GM12878 (cell line): ENCODE results near the gene MEF2C. TPM values are rescaled to one million over a fixed set of nuclear protein-coding genes. Genes with fewer than 3 reads are reported as not detected.
"Not testable (repeated sequence)": the region's sequence is repeated elsewhere in the genome, so short reads cannot be mapped to it uniquely, and the experiment has no call there.

ENCODE experiments used
- ATAC-seq: fragments of 200-7000 bp; cut with Tn5 transposase; 3 replicates; pipeline ENCODE4 v1.9.1; 2020; ENCODE audit warnings: mild to moderate bottlenecking, moderate library complexity
- BruUV-seq: library from RNA; stranded (reverse); fragments of 400-500 nt; replicated peaks from 2 replicates; lab custom pipeline; 2021; lab: Mats Ljungman, UMichigan
- CTCF ChIA-PET: fragments of 300-600 bp; sonication (Branson Sonifier 250); formaldehyde crosslinking; extraction: SDS; loops from one replicate; lab custom pipeline; 2021; ENCODE audit warnings: inconsistent platforms; lab: Yijun Ruan, JAX
- POLR2A ChIA-PET: fragments of 350-600 bp; formaldehyde crosslinking; extraction: SDS; loops from one replicate; lab custom pipeline; 2021; ENCODE audit warnings: inconsistent platforms; lab: Charles Lee
- RAD21 ChIA-PET: fragments of 300-600 bp; sonication (Branson Sonifier 250); formaldehyde crosslinking; loops from one replicate; lab custom pipeline; 2023; ENCODE audit warnings: antibody characterized with exemption; ENCODE audit not compliant: unreplicated experiment; lab: Charles Lee
- SMC1A ChIA-PET: fragments of 300-600 bp; sonication (Branson Sonifier 250); formaldehyde crosslinking; loops from one replicate; lab custom pipeline; 2023; ENCODE audit not compliant: unreplicated experiment, uncharacterized antibody; lab: Charles Lee
- DNase-seq: peaks from one replicate; pipeline ENCODE4 v3.0.0-alpha.2; 2011; ENCODE audit warnings: low read depth, low spot score
- FAIRE-seq: peaks from 3 replicates; lab custom pipeline; 2011; peaks lifted over from hg19 to GRCh38; lab: Jason Lieb, UNC
- H2AFZ ChIP-seq: 2 replicates; pipeline ENCODE4 v1.6.0; 2011; ENCODE audit warnings: low read depth, low read length, control low read depth; ENCODE audit not compliant: control insufficient read depth
- H3K27ac ChIP-seq: 2 replicates; pipeline ENCODE4 v1.5.1; 2011; ENCODE audit warnings: control low read depth; ENCODE audit not compliant: control insufficient read depth, insufficient read depth
- H3K27me3 ChIP-seq, 2 experiments: replicated peaks in 1 of 2; 2 replicates each; pipeline versions ENCODE4 v1.6.0 to v1.6.1; 2011; ENCODE audit warnings: low read length in 1 of 2; ENCODE audit not compliant: control insufficient read depth in 2 of 2, insufficient read depth in 2 of 2
- H3K36me3 ChIP-seq, 2 experiments: 2 replicates each; pipeline ENCODE4 v1.5.1; 2011; ENCODE audit warnings: low read length in 1 of 2; ENCODE audit not compliant: control insufficient read depth in 2 of 2, insufficient read depth in 2 of 2
- H3K4me1 ChIP-seq: 2 replicates; pipeline ENCODE4 v1.6.1; 2011; ENCODE audit warnings: mild to moderate bottlenecking, low read length, moderate library complexity, mixed read lengths; ENCODE audit not compliant: control insufficient read depth, insufficient read depth
- H3K4me2 ChIP-seq: 2 replicates; pipeline ENCODE4 v1.6.0; 2011; ENCODE audit warnings: control low read depth; ENCODE audit not compliant: control insufficient read depth, insufficient read depth
- H3K4me3 ChIP-seq: fragments of 200-600 bp; sonication (generic); 2 replicates; pipeline ENCODE4 v1.5.1; 2016
- H3K79me2 ChIP-seq: 2 replicates; pipeline ENCODE4 v1.6.0; 2011; ENCODE audit warnings: low read length; ENCODE audit not compliant: control insufficient read depth, insufficient read depth
- H3K9ac ChIP-seq: 2 replicates; pipeline ENCODE4 v1.8.0; 2011; ENCODE audit warnings: low read length, control low read depth, mixed read lengths; ENCODE audit not compliant: control insufficient read depth, insufficient read depth
- H3K9me3 ChIP-seq: replicated peaks from 3 replicates; pipeline ENCODE4 v1.5.1; 2011; ENCODE audit warnings: mild to moderate bottlenecking, low read length; ENCODE audit not compliant: control insufficient read depth, insufficient read depth
- H4K20me1 ChIP-seq: 2 replicates; pipeline ENCODE4 v1.6.0; 2011; ENCODE audit not compliant: control insufficient read depth, insufficient read depth
- WGBS: methylation state at CpG from one replicate; pipeline ENCODE4 v1.1.6; 2016; ENCODE audit warnings: low lambda C conversion rate; ENCODE audit not compliant: insufficient replicate concordance, insufficient coverage; ENCODE audit errors: missing lambda C conversion rate; 5-methylcytosine and 5-hydroxymethylcytosine counted together
- in situ Hi-C: fragments of 300-500 bp; cut with MboI; formaldehyde crosslinking; loops from 9 replicates; pipeline ENCODE4 v1.14.3; 2018; ENCODE audit warnings: mixed read lengths
- intact Hi-C: fragments of 100-400 bp; cut with micrococcal nuclease; formaldehyde crosslinking; loops from one replicate; pipeline ENCODE4 v1.14.2; 2022; ENCODE audit not compliant: unreplicated experiment
- polyA plus RNA-seq, 11 experiments: library from polyadenylated mRNA; depleted of rRNA in 4 of 11; unstranded in 6 of 11; stranded (reverse) in 5 of 11; fragments of >200 nt; fragmentation: Nextera tagmentation in 4 of 11; fragmentation: Illumina TruSeq in 1 of 11; extraction: Ambion mirVana in 4 of 11; extraction: Trizol in 1 of 11; gene quantifications; 1 replicate in 1 of 11; 2 replicates in 10 of 11; pipeline versions ENCODE4 v1.2.1 to v1.2.3, GENCODE V29; 2011 to 2016; ENCODE audit warnings: inconsistent platforms in 2 of 11, missing spikeins in 2 of 11, low read depth in 1 of 11
- total RNA-seq, 4 experiments: library from RNA; depleted of rRNA in 3 of 4; stranded (reverse); fragments of >200 nt in 3 of 4; fragmentation: Illumina TruSeq in 1 of 4; extraction: Trizol in 1 of 4; gene quantifications; 2 replicates each; pipeline versions ENCODE4 v1.2.1 to v1.2.3, GENCODE V29; 2013 to 2021

MEF2C gene
- total and polyA plus RNA-seq, 10 of the 15 experiments (the other 5 are each of a cell fraction or from before 2014, with no cell fraction given), result 104 to 225 (median 180) TPM

- H3K4me2 ChIP-seq, POLR2A ChIA-PET: not testable (repeated sequence)
Measured at GRCh38 chr5:88903966-88904365, 21.0 kb upstream of the MEF2C start.

GRCh38 chr5:88901077-88901476 is 18.1 kb upstream of the MEF2C start:
- H3K27me3 ChIP-seq, POLR2A ChIA-PET, DNase-seq, in situ Hi-C loops, H3K36me3 ChIP-seq, H4K20me1 ChIP-seq, H3K4me1 ChIP-seq, intact Hi-C loops, RAD21 ChIA-PET, H2AFZ ChIP-seq, H3K9ac ChIP-seq, H3K4me3 ChIP-seq, ATAC-seq, H3K4me2 ChIP-seq, H3K27ac ChIP-seq, SMC1A ChIA-PET, BruUV-seq, H3K79me2 ChIP-seq, H3K9me3 ChIP-seq: not testable (repeated sequence)
- FAIRE-seq, result peak; percentile 27
- CTCF ChIA-PET, result interaction anchor here (1.2 kb wide), 1 partner anchor 66 kb away, joined by 3 read pairs; no protein-coding TSS in a partner anchor

More at GRCh38 chr5:88903966-88904365, 21.0 kb upstream of the MEF2C start:
- H3K4me3 ChIP-seq, BruUV-seq, intact Hi-C loops, CTCF ChIA-PET, DNase-seq, RAD21 ChIA-PET, H2AFZ ChIP-seq, in situ Hi-C loops, H3K36me3 ChIP-seq, SMC1A ChIA-PET, H3K27me3 ChIP-seq, H3K27ac ChIP-seq, H3K9ac ChIP-seq, ATAC-seq, FAIRE-seq, H3K9me3 ChIP-seq, H4K20me1 ChIP-seq, H3K4me1 ChIP-seq, H3K79me2 ChIP-seq: not testable (repeated sequence)
- WGBS, result no CpG with 5 or more reads among the region's 8 CpGs
